ENCODE results near the gene GTF3C1. TPM values are rescaled to one million over a fixed set of nuclear protein-coding genes. Genes with fewer than 3 reads are reported as not detected.
A peak's percentile ranks its signal among the peaks of the same experiment; 100 is the strongest.

The GTF3C1 gene, protein sequence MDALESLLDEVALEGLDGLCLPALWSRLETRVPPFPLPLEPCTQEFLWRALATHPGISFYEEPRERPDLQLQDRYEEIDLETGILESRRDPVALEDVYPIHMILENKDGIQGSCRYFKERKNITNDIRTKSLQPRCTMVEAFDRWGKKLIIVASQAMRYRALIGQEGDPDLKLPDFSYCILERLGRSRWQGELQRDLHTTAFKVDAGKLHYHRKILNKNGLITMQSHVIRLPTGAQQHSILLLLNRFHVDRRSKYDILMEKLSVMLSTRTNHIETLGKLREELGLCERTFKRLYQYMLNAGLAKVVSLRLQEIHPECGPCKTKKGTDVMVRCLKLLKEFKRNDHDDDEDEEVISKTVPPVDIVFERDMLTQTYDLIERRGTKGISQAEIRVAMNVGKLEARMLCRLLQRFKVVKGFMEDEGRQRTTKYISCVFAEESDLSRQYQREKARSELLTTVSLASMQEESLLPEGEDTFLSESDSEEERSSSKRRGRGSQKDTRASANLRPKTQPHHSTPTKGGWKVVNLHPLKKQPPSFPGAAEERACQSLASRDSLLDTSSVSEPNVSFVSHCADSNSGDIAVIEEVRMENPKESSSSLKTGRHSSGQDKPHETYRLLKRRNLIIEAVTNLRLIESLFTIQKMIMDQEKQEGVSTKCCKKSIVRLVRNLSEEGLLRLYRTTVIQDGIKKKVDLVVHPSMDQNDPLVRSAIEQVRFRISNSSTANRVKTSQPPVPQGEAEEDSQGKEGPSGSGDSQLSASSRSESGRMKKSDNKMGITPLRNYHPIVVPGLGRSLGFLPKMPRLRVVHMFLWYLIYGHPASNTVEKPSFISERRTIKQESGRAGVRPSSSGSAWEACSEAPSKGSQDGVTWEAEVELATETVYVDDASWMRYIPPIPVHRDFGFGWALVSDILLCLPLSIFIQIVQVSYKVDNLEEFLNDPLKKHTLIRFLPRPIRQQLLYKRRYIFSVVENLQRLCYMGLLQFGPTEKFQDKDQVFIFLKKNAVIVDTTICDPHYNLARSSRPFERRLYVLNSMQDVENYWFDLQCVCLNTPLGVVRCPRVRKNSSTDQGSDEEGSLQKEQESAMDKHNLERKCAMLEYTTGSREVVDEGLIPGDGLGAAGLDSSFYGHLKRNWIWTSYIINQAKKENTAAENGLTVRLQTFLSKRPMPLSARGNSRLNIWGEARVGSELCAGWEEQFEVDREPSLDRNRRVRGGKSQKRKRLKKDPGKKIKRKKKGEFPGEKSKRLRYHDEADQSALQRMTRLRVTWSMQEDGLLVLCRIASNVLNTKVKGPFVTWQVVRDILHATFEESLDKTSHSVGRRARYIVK (N-terminal part only)
- 46.6 and 78.0 TPM in 2 replicates for total RNA-seq (2014; rRNA removed; shearing (Covaris generic); ENCODE audit: low replicate concordance)

DNA sequence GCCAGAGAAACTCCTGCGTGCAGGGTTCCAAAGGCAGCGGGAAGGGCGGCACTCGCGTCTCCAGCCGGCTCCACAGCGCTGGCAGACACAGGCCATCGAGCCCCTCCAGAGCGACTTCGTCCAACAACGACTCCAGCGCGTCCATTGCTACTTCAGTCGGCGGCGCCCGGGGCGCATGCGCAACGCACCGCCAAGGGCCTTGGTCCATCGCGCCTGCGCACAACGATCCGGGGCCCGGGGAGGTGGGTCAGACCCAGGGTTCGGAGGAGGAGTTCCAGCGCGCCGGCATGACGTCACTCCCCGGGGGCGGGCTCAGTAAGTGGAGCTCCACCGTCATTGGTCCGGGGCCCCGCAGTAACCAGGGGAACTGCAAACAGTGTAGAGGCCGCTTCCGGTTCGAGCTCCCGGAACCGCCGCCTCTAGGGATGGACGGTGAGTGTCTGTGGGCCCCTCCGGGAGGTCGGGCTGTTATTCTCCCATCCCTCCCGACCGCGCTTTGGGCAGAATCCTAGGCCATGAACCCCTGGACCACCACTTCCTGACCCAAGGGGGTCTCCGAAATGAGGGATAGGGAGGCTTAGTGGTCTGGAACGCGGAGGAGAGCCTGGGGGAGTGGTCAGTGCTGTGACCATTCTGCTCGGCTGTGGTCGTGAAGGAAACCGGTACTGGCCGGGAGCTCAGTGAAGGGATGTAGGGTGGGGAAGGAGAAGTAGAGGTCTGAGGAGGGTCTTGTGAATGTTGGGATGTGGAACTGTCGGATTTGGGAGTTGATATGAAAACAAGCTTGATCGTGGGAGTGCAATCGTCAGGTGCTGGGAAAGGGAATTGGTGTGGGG, at the start of gene GTF3C1, which contains the start of gene KATNIP:
GTF3C1 (minus strand) TSS at position 168 of the 836 bp plus-strand sequence; CDS start at position 145, 23 bp downstream.
KATNIP (plus strand) TSS at position 399 of the 836 bp plus-strand sequence; CDS start at position 426, 27 bp downstream.
- H3K4me2 ChIP-seq (ENCODE audit: low read depth, low read length, poor library complexity, severe bottlenecking): peak within 1 kb of the TSS; percentile 93
- no peaks in the 10 kb centered on the region for H3K9me2 ChIP-seq (replicated peaks; ENCODE audit: insufficient read depth, low read length)
- H3K27ac ChIP-seq (ENCODE audit: low read length): no peak within 1 kb of the TSS
- no peaks in the 10 kb centered on the region for H3K9me3 ChIP-seq (ENCODE audit: low read length)
- H2AFZ ChIP-seq (ENCODE audit: low read length): peak within 1 kb of the TSS; percentile 88; the same call in 1 of the 2 replicates
- H3K9ac ChIP-seq (ENCODE audit: low read length): peak within 1 kb of the TSS; percentile 97
- H4K20me1 ChIP-seq (ENCODE audit: insufficient read depth, low read depth, low read length): peaks cover 18% of the 10 kb centered on the region; the same call in 1 of the 2 replicates
- peaks cover 22% of the 10 kb centered on the region for H3K4me1 ChIP-seq (ENCODE audit: low read length)
- H3K79me2 ChIP-seq (ENCODE audit: low read length): peaks cover 67% of the 10 kb centered on the region
- no peaks in the 10 kb centered on the region for H3K36me3 ChIP-seq (ENCODE audit: insufficient read depth, low read length)
- H3K4me3 ChIP-seq (ENCODE audit: low read length): peak within 1 kb of the TSS; percentile 100
- H3K27me3 ChIP-seq (ENCODE audit: low read length): no peaks in the 10 kb centered on the region
- peak; percentile 100 for DNase-seq

DNA sequence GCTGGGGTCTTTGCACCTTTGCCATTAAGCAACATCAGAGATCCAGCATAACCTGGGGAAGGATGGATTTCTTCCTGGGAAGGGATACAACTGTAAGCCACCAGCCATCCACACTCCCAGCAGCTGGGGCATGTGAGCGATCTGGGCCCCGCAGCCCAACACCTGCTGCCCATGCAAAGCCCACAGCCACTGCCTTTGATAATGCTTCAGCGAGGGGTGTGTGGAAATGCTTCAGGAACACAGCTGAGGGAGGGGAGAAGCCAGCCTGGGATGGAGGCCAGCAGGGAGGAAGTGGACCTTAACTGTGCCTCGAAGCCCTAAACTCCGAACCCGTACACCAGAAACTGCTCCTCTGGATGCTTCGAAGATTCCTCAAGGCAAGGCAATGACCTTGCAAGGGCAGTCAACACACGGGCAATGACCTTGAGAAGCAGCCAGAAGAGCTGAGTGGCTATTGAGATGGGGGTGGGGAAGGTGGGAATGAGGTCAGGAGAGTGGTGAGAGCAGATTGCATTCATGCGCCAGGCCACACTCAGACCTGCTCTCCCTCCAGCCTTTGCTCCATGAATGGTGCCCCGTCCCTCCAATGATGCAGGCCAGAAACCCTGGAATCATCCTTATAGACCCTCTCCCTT, 49.3 kb upstream of the GTF3C1 start:
- Histone ChIP-seq H3K4me2 (ENCODE audit: low read depth, low read length, poor library complexity, severe bottlenecking) (no peak overlapping the region), H3K27me3 (ENCODE audit: low read length) (no peaks in the 10 kb centered on the region), H3K79me2 (ENCODE audit: low read length) (no peaks in the 10 kb centered on the region), H3K9ac (ENCODE audit: low read length) (no peak overlapping the region), H3K4me3 (ENCODE audit: low read length) (no peak overlapping the region), H3K4me1 (ENCODE audit: low read length) (no peaks in the 10 kb centered on the region), H3K27ac (ENCODE audit: low read length) (no peak overlapping the region), H3K9me3 (ENCODE audit: low read length) (no peaks in the 10 kb centered on the region), H2AFZ (ENCODE audit: low read length) (no peak overlapping the region), H3K36me3 (ENCODE audit: insufficient read depth, low read length) (no peaks in the 10 kb centered on the region), H3K9me2 (replicated peaks; ENCODE audit: insufficient read depth, low read length) (no peaks in the 10 kb centered on the region), H4K20me1 (ENCODE audit: insufficient read depth, low read depth, low read length) (no peaks in the 10 kb centered on the region)
- DNase-seq: no peak

DNA sequence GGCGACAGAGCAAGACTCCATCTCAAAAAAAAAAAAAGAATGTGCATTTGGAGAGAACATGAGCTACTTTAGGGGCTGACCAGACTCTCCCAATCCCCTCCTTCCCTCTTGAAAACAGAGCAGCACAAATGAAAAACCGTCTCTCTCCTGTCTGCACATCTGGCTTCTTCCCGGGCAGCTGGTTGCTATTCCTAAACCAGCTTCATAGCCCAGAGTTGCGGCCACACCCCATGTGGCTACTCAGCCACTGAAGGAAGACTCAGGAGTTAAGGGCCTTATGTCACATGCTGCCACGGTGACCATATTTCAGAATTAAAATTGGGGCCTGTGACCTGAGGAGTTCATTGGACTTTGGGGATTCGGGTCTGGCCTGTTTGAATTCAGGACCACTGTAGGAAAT, 48.5 kb upstream of the GTF3C1 start:
- Histone ChIP-seq H3K79me2 (ENCODE audit: low read length) (no peaks in the 10 kb centered on the region), H2AFZ (ENCODE audit: low read length) (no peak overlapping the region), H3K4me2 (ENCODE audit: low read depth, low read length, poor library complexity, severe bottlenecking) (no peak overlapping the region), H3K27me3 (ENCODE audit: low read length) (no peaks in the 10 kb centered on the region), H3K9me2 (replicated peaks; ENCODE audit: insufficient read depth, low read length) (no peaks in the 10 kb centered on the region), H3K4me1 (ENCODE audit: low read length) (no peaks in the 10 kb centered on the region), H3K9me3 (ENCODE audit: low read length) (no peaks in the 10 kb centered on the region), H3K4me3 (ENCODE audit: low read length) (no peak overlapping the region), H4K20me1 (ENCODE audit: insufficient read depth, low read depth, low read length) (no peaks in the 10 kb centered on the region), H3K36me3 (ENCODE audit: insufficient read depth, low read length) (no peaks in the 10 kb centered on the region), H3K27ac (ENCODE audit: low read length) (no peak overlapping the region), H3K9ac (ENCODE audit: low read length) (no peak overlapping the region)
- DNase-seq: no peak

DNA sequence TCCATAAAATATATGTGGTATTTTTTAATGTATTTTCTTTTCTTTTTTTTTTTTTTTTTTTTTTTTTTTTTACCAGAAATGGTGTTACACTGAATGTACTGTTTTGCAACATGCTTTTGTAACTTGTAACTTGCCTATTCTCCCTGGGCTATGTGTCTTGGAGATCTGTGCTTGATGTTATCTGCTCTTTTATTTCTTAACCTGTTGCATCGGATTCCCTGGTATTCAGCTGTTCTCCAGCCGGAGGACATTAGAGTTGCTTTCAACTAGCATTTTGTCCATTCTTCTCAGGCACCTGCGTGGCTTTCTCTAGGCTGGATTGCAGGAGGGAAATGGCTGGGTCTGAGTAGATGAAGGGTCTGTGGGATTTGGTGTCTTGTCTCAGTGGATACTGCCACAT, 47.6 kb upstream of the GTF3C1 start:
- H3K27ac ChIP-seq (ENCODE audit: low read length): no peak overlapping the region
- no peak overlapping the region for H3K4me3 ChIP-seq (ENCODE audit: low read length)
- H3K9me3 ChIP-seq (ENCODE audit: low read length): no peaks in the 10 kb centered on the region
- H3K27me3 ChIP-seq (ENCODE audit: low read length): no peaks in the 10 kb centered on the region
- H3K79me2 ChIP-seq (ENCODE audit: low read length): no peaks in the 10 kb centered on the region
- no peaks in the 10 kb centered on the region for H3K9me2 ChIP-seq (replicated peaks; ENCODE audit: insufficient read depth, low read length)
- H3K9ac ChIP-seq (ENCODE audit: low read length): no peak overlapping the region
- H2AFZ ChIP-seq (ENCODE audit: low read length): no peak overlapping the region
- no peaks in the 10 kb centered on the region for H3K4me1 ChIP-seq (ENCODE audit: low read length)
- no peaks in the 10 kb centered on the region for H3K36me3 ChIP-seq (ENCODE audit: insufficient read depth, low read length)
- H4K20me1 ChIP-seq (ENCODE audit: insufficient read depth, low read depth, low read length): no peaks in the 10 kb centered on the region
- H3K4me2 ChIP-seq (ENCODE audit: low read depth, low read length, poor library complexity, severe bottlenecking): no peak overlapping the region
- no peak for DNase-seq

DNA sequence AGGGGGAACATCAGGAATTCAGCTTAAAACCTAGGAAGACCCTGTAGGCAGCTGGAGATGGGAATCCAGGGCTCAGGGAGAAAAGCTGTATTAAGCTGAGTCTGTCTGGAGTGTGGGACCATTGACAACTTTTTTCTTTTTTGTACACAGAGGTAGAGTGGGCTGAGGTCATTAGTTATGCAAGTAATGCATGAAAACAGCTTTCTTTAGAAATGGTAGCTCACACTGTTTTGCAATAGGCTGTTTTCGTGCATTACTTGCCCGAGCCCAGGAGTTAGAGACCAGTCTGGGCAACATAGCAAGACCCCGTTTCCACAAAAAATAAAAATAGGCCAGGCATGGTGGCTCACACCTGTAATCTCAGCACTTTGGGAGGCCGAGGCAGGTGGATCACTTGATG, 46.7 kb upstream of the GTF3C1 start:
- Histone ChIP-seq H3K4me1 (ENCODE audit: low read length) (no peaks in the 10 kb centered on the region), H3K36me3 (ENCODE audit: insufficient read depth, low read length) (no peaks in the 10 kb centered on the region), H3K27ac (ENCODE audit: low read length) (no peak overlapping the region), H3K9me3 (ENCODE audit: low read length) (no peaks in the 10 kb centered on the region), H3K79me2 (ENCODE audit: low read length) (no peaks in the 10 kb centered on the region), H3K27me3 (ENCODE audit: low read length) (no peaks in the 10 kb centered on the region), H4K20me1 (ENCODE audit: insufficient read depth, low read depth, low read length) (no peaks in the 10 kb centered on the region), H3K9ac (ENCODE audit: low read length) (no peak overlapping the region), H3K4me2 (ENCODE audit: low read depth, low read length, poor library complexity, severe bottlenecking) (no peak overlapping the region), H3K4me3 (ENCODE audit: low read length) (no peak overlapping the region), H2AFZ (ENCODE audit: low read length) (no peak overlapping the region), H3K9me2 (replicated peaks; ENCODE audit: insufficient read depth, low read length) (no peaks in the 10 kb centered on the region)
- DNase-seq: no peak

DNA sequence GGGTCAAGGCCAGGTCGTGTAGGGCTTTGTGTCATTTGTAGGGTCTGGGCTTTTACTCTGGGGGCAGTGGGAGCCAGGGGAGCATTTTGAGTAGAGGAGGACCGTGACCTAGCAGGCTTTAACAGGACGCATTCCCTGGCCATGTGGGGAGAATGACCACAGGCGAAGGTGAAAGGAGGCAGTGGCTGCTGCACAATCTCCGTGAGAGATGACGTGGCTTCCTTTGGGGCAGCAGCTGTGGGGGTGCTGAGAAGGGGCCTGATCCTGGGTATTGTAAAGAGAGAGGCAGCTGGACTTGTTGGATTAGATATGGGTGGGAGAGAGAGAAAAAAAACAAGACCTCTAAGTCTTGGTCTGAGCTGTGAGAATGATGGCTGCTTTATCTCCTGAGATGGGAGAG, 46.3 kb upstream of the GTF3C1 start:
- H3K9me2 ChIP-seq (replicated peaks; ENCODE audit: insufficient read depth, low read length): no peaks in the 10 kb centered on the region
- H3K9ac ChIP-seq (ENCODE audit: low read length): no peak overlapping the region
- no peak overlapping the region for H2AFZ ChIP-seq (ENCODE audit: low read length)
- DNase-seq: no peak
- H3K27ac ChIP-seq (ENCODE audit: low read length): no peak overlapping the region
- H3K9me3 ChIP-seq (ENCODE audit: low read length): no peaks in the 10 kb centered on the region
- H3K27me3 ChIP-seq (ENCODE audit: low read length): no peaks in the 10 kb centered on the region
- H4K20me1 ChIP-seq (ENCODE audit: insufficient read depth, low read depth, low read length): no peaks in the 10 kb centered on the region
- no peak overlapping the region for H3K4me3 ChIP-seq (ENCODE audit: low read length)
- no peaks in the 10 kb centered on the region for H3K4me1 ChIP-seq (ENCODE audit: low read length)
- H3K36me3 ChIP-seq (ENCODE audit: insufficient read depth, low read length): no peaks in the 10 kb centered on the region
- no peak overlapping the region for H3K4me2 ChIP-seq (ENCODE audit: low read depth, low read length, poor library complexity, severe bottlenecking)
- no peaks in the 10 kb centered on the region for H3K79me2 ChIP-seq (ENCODE audit: low read length)

DNA sequence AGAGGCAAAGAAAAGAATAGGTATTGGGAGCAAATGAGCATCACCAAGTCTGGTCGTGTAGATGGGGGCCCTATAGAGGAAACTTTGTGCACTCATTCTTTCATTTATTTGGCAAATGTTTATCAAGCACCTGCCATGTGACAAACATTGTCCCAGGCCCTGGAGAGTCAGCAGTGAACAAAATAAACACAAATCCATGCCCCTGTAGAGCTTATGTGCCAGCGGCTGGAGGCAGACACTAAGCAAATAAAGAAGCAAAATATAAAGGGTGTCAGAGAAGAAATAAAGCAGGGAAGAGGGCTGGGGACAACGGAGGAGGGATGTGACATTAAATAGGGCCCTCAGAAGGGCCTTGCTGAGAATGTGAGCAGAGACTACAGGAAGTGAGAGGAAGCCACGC, 45.8 kb upstream of the GTF3C1 start:
- Histone ChIP-seq H3K4me3 (ENCODE audit: low read length) (no peak overlapping the region), H3K36me3 (ENCODE audit: insufficient read depth, low read length) (no peaks in the 10 kb centered on the region), H3K9me2 (replicated peaks; ENCODE audit: insufficient read depth, low read length) (no peaks in the 10 kb centered on the region), H3K9me3 (ENCODE audit: low read length) (no peaks in the 10 kb centered on the region), H3K4me1 (ENCODE audit: low read length) (no peaks in the 10 kb centered on the region), H2AFZ (ENCODE audit: low read length) (no peak overlapping the region), H3K27ac (ENCODE audit: low read length) (no peak overlapping the region), H3K9ac (ENCODE audit: low read length) (no peak overlapping the region), H3K79me2 (ENCODE audit: low read length) (no peaks in the 10 kb centered on the region; the same call in 1 of the 2 replicates), H3K27me3 (ENCODE audit: low read length) (no peaks in the 10 kb centered on the region), H3K4me2 (ENCODE audit: low read depth, low read length, poor library complexity, severe bottlenecking) (no peak overlapping the region), H4K20me1 (ENCODE audit: insufficient read depth, low read depth, low read length) (no peaks in the 10 kb centered on the region)
- DNase-seq: no peak
